Fibroblast of villous mesenchyme (primary cell): ENCODE data around the gene PRKCE. TPM values are rescaled to one million over a fixed set of nuclear protein-coding genes. Genes with fewer than 3 reads are reported as not detected.
A peak's percentile ranks its signal among the peaks of the same experiment; 100 is the strongest.

Experiments used
- DNase-seq: peaks from one replicate; pipeline ENCODE4 v3.0.0-alpha.2; 2010; ENCODE audit warnings: low read depth
- H3K4me3 ChIP-seq: 2 replicates; pipeline ENCODE4 v1.5.1; 2011; ENCODE audit warnings: low read depth, mild to moderate bottlenecking, low read length
- total RNA-seq: library from RNA; depleted of rRNA; stranded (reverse); fragments of >200 nt; gene quantifications from 2 replicates; pipeline ENCODE4 v1.2.3, GENCODE V29; 2012
- TF ChIP-seq, protein P1 (sequence below): IDR thresholded peaks from 2 replicates; pipeline ENCODE4 v1.5.1; 2012; ENCODE audit warnings: low read depth, mild to moderate bottlenecking, low read length; ENCODE audit not compliant: insufficient read depth

PRKCE gene
- total RNA-seq, 1 donor, result 27.2 TPM

DNA sequence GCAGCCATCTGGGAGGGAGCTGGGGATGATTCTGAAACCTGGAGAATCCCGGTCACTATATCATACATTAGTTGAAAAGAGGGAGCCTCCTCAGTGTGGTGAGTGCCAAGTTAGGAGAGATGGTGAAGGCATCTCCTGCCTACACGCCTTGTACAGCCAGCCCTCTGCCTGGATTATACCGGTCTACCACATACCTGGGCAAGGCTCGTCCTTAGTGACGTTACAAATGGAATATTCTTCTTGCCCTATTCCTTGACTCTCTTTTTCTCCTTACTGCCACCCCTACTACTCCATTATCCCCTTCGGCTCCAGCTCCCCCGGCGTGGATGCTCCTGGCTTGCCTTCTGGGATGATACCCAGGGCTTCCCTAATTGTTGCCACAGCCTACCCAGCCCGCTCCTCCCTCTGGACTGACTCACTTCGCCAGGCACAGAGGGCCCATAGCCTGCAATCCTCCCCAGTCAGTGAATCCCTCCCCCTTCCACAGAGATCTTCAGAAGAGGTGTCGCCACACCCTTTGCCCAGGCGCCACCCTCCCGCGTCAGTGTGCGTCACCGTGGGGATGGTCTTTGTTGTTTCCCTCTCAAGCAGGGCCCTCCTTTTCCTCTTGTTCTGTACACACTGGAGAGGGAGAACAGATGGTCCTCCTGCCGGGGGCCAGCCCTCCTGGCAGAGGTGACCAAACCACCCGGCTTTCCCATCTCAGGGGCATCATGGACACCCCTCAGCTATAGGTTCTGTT lies 530.5 kb downstream of the PRKCE start:
- DNase-seq, result peak; percentile 63
- TF ChIP-seq, protein P1, sequence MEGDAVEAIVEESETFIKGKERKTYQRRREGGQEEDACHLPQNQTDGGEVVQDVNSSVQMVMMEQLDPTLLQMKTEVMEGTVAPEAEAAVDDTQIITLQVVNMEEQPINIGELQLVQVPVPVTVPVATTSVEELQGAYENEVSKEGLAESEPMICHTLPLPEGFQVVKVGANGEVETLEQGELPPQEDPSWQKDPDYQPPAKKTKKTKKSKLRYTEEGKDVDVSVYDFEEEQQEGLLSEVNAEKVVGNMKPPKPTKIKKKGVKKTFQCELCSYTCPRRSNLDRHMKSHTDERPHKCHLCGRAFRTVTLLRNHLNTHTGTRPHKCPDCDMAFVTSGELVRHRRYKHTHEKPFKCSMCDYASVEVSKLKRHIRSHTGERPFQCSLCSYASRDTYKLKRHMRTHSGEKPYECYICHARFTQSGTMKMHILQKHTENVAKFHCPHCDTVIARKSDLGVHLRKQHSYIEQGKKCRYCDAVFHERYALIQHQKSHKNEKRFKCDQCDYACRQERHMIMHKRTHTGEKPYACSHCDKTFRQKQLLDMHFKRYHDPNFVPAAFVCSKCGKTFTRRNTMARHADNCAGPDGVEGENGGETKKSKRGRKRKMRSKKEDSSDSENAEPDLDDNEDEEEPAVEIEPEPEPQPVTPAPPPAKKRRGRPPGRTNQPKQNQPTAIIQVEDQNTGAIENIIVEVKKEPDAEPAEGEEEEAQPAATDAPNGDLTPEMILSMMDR, result no peak
- no peak overlapping the region for H3K4me3 ChIP-seq

DNA sequence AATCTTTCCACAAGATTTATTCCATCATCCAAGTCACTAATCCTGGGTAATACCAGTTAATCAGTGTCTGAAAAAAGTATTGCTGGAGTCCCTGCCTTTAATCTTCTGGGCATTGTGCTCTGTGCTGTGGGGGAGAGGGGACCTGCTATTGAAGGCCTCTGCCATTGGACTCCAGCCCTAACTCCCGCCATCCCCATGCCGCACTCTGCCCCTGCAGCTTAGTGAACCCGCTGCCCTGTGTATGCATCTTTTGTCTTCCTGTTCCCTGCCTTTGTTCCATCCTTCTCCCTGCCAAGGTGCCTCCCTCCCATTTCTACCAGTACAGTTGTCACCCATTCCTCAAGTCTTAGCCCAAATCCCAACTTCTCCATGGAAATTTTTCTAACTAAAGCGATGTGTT lies 532.0 kb downstream of the PRKCE start:
- DNase-seq, result no peak
- no peak overlapping the region for H3K4me3 ChIP-seq
- TF ChIP-seq, protein P1, result no peak

DNA sequence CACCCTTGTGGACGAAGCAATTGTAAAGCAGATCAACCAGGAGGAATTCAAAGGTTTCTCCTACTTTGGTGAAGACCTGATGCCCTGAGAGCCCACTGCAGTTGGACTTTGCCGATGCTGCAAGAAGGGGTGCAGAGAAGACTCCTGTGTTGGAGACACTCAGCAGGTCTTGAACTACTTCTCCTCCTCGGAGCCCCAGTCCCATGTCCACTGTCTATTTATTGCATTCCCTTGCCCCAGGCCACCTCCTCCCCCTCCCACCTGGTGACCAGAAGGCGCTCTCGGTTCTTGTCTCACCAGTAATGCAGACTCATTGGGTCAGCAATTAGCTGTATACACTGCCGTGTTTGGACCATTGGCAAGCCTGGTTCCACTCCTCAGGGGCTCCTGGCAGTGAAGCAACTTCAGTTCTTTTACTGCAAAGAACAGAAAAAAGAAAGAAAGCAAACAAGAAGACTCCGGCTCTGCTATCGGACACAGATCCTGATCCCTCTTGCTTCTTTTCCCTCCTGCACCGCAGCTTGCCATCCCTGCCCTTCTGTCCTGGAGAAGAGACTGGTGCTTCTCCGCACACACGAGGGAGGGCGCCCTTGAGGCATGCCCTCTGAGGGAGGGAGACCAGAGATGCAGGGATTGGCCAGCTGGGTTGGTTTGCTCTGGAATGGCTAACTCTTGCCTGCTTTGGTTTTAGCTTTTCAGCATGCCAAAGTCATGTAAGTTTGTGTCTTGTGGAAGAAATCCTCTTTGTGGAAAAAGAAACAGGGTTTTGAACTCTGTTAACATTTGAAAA lies 533.5 kb downstream of the PRKCE start:
- DNase-seq, result no peak
- H3K4me3 ChIP-seq, result no peak overlapping the region
- TF ChIP-seq, protein P1, result peak; percentile 18

DNA sequence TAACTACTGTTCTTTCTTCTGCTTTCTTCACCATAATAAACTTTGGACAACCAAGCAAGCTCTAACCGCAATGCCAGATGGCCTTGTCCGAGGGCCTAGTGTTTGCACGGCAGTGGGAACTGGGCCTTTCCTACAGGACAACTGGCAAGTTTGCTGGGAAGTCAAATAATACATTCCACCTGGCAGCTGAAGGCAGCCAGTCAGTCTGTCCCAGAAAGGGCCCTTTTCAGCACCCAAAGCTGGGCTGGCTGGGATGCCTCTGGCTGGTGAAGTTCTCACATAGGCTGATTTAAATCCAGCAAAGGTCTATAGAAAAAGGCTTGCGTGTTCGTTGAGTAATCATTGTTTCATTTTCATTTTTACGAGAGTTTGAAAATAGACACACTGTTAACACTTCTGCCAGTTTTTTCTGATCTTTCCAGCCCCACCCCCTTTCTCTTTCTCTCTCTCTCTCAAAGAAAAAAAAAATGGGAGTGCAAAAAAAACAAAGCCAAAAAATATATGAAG lies 535.7 kb downstream of the PRKCE start:
- TF ChIP-seq, protein P1, result no peak
- DNase-seq, result peak; percentile 97
- peak overlapping the region; percentile 16 for H3K4me3 ChIP-seq

DNA sequence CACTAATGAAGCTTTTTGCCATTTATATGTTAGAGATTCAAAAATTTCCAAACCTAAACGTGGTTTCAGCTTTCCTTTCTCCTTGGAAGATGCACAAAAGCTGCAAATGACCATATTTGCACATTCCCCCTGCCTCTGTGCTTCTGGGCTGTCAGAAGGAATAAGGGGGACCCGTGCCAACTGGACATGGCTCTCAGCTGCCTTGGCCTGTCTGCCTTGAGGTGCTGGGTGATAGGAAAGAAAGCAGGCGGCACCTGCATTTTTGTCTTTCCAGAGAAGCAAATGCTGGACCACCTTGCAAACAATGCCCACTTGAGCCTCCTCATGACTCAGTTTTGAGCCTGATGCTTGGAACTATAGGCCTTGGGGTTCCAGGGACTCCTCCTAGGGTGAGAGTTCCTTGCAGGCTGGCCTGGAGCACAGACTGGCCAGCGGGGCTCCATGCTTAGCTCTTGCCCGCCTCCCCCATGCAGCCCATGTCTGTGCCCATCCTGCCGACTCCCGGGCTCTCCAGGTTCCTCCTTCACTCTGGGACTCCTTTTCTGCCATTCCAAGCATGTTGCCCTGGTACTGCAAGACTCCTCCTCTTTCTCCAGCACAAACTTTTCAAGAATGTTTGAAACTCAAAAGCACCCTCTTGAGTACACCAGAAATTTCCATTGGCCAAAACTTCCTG lies 536.7 kb downstream of the PRKCE start:
- TF ChIP-seq, protein P1, result no peak
- H3K4me3 ChIP-seq, result no peak overlapping the region
- no peak for DNase-seq

DNA sequence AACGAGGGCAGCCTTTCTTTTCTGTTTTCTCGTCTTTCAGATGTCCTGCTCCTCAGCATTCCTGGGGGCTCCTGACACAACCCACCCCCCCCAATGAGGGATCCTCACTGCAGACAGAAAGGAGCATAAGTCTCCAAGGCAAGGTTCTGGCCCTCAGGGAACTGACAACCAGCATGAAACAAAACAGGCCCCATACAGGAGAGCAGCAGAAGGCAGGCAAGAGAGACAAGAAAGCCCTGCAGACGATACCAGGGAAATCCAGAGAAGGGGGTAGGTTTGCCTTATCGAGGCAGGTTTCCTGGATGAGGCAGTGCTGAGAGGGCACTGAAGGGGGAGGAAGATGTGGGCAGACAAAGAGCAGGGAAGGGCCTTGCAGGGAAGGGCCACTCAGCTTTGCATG lies 541.9 kb downstream of the PRKCE start:
- TF ChIP-seq, protein P1, result no peak
- no peak for DNase-seq
- no peak overlapping the region for H3K4me3 ChIP-seq
